ENCODE data around the gene ATAD1. TPM values are rescaled to one million over a fixed set of nuclear protein-coding genes. Genes with fewer than 3 reads are reported as not detected.
A peak's percentile ranks its signal among the peaks of the same experiment; 100 is the strongest.

Gene ATAD1
- total and polyA plus RNA-seq, 10 of the 15 experiments (the other 5 are each of a cell fraction or from before 2014, with no cell fraction given): 24.7 to 59.3 (median 41.1) TPM

- TF ChIP-seq NFYB (IDR thresholded peaks at IDR 0.05; ENCODE audit: insufficient read depth, low read depth, low read length): no peak
- TF ChIP-seq SIN3A (IDR thresholded peaks at IDR 0.05; ENCODE audit: low read depth, low read length): peak; percentile 56; the same call in 1 of the 2 replicates
- TF ChIP-seq MEF2B (IDR thresholded peaks at IDR 0.05; ENCODE audit: partially characterized antibody, poor library complexity, severe bottlenecking): peak; percentile 26
- no peak for TF ChIP-seq KDM1A (IDR thresholded peaks at IDR 0.05; ENCODE audit: borderline replicate concordance)
- TF ChIP-seq CREM (IDR thresholded peaks at IDR 0.05; ENCODE audit: low read depth): peak; percentile 49
- peak; percentile 63 for TF ChIP-seq BACH1 (IDR thresholded peaks at IDR 0.05; ENCODE audit: borderline replicate concordance)
- 0 out of 2 replicates have a peak, but pooled peaks have one; percentile 8 for TF ChIP-seq TCF3 (IDR thresholded peaks at IDR 0.05; ENCODE audit: borderline replicate concordance, insufficient read depth, low read depth, low read length)
- peak; percentile 51 for TF ChIP-seq SP1 (IDR thresholded peaks at IDR 0.05; ENCODE audit: low read depth, low read length)
- TF ChIP-seq JUNB (IDR thresholded peaks at IDR 0.05): no peak
- no peak for TF ChIP-seq E2F8 (IDR thresholded peaks at IDR 0.05; ENCODE audit: low read depth, partially characterized antibody)
- TF ChIP-seq CEBPB (IDR thresholded peaks at IDR 0.05; ENCODE audit: borderline replicate concordance in 1 of 2, low read depth in 2 of 2, low read length in 2 of 2): no peak
- TF ChIP-seq ZBTB40 (IDR thresholded peaks at IDR 0.05; ENCODE audit: borderline replicate concordance): no peak
- peak; percentile 82 for TF ChIP-seq TARDBP (IDR thresholded peaks at IDR 0.05; ENCODE audit: borderline replicate concordance)
- no peak for TF ChIP-seq ATF7 (IDR thresholded peaks at IDR 0.05; ENCODE audit: low read depth)
- TF ChIP-seq MTA2 (IDR thresholded peaks at IDR 0.05; ENCODE audit: low read depth): no peak
- TF ChIP-seq CHD4 (IDR thresholded peaks at IDR 0.05): no peak
- no peak for TF ChIP-seq E4F1 (IDR thresholded peaks at IDR 0.05; ENCODE audit: borderline replicate concordance, partially characterized antibody)
These were observed 45.3 kb upstream of the ATAD1 start, which contains the start of the genes KLLN and PTEN (continued) for GRCh38 chr10:87863053-87863943.

All from GM12878 (cell line).